Measurements from ENCODE around the gene KBTBD3. TPM values are rescaled to one million over a fixed set of nuclear protein-coding genes. Genes with fewer than 3 reads are reported as not detected.

The KBTBD3 gene
- total and polyA plus RNA-seq, 2 experiments from 2014 or later: 1.9 to 13.7 TPM

GRCh38 chr11:106015066-106015465 is 62.1 kb downstream of the KBTBD3 start (continued):
- TF ChIP-seq, protein P1, sequence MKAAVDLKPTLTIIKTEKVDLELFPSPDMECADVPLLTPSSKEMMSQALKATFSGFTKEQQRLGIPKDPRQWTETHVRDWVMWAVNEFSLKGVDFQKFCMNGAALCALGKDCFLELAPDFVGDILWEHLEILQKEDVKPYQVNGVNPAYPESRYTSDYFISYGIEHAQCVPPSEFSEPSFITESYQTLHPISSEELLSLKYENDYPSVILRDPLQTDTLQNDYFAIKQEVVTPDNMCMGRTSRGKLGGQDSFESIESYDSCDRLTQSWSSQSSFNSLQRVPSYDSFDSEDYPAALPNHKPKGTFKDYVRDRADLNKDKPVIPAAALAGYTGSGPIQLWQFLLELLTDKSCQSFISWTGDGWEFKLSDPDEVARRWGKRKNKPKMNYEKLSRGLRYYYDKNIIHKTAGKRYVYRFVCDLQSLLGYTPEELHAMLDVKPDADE (IDR thresholded peaks at IDR 0.05): no peak
- TF ChIP-seq JUNB (IDR thresholded peaks at IDR 0.05; ENCODE audit: unreplicated experiment): no peak
- no peak for TF ChIP-seq NANOG (IDR thresholded peaks at IDR 0.05; ENCODE audit: borderline replicate concordance)
- TF ChIP-seq ZNF114 (CRISPR knock-in tag; IDR thresholded peaks at IDR 0.05): no peak
- TF ChIP-seq, protein P2, sequence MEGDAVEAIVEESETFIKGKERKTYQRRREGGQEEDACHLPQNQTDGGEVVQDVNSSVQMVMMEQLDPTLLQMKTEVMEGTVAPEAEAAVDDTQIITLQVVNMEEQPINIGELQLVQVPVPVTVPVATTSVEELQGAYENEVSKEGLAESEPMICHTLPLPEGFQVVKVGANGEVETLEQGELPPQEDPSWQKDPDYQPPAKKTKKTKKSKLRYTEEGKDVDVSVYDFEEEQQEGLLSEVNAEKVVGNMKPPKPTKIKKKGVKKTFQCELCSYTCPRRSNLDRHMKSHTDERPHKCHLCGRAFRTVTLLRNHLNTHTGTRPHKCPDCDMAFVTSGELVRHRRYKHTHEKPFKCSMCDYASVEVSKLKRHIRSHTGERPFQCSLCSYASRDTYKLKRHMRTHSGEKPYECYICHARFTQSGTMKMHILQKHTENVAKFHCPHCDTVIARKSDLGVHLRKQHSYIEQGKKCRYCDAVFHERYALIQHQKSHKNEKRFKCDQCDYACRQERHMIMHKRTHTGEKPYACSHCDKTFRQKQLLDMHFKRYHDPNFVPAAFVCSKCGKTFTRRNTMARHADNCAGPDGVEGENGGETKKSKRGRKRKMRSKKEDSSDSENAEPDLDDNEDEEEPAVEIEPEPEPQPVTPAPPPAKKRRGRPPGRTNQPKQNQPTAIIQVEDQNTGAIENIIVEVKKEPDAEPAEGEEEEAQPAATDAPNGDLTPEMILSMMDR (conservative IDR thresholded peaks at IDR 0.05; ENCODE audit: low read depth in 2 of 2): no peak
- no peak for TF ChIP-seq CREB1 (CRISPR knock-in tag; IDR thresholded peaks at IDR 0.05; ENCODE audit: low read depth)
- TF ChIP-seq POLR2AphosphoS5 (IDR thresholded peaks at IDR 0.05; ENCODE audit: low read depth): no peak
- no peak for TF ChIP-seq EZH2phosphoT487 (IDR thresholded peaks at IDR 0.05; ENCODE audit: unreplicated experiment)

- Mint-ChIP-seq H3K9me3 (no peaks in the 10 kb centered on the region), H3K27ac (no peak overlapping the region), H3K4me1 (peaks cover 38% of the 10 kb centered on the region), H3K4me3 (no peak overlapping the region), H3K36me3 (ENCODE audit: low read depth) (peaks cover 14% of the 10 kb centered on the region), H3K27me3 (ENCODE audit: insufficient read depth, low read depth, poor library complexity) (no peaks in the 10 kb centered on the region)
- H3K79me2 ChIP-seq (replicated peaks; ENCODE audit: insufficient read depth): peaks cover 90% of the 10 kb centered on the region
- H3K4me1 ChIP-seq (ENCODE audit: insufficient read depth): peaks cover 33% of the 10 kb centered on the region
- H3F3A ChIP-seq (replicated peaks; ENCODE audit: low read depth): no peaks in the 10 kb centered on the region
- peaks cover 9% of the 10 kb centered on the region; the same call in 1 of the 2 replicates for H3K36me3 ChIP-seq (ENCODE audit: insufficient read depth)
- DNase-seq (ENCODE audit: low spot score) (no peak), ATAC-seq (no peak)
- H3K4me2 ChIP-seq: 0 out of 2 replicates have a peak overlapping the region, but pooled peaks have one; percentile 11
- no peak overlapping the region for H2AFZ ChIP-seq
- no peaks in the 10 kb centered on the region for H3K9me2 ChIP-seq (ENCODE audit: insufficient read depth)
- no peak overlapping the region for H3K27ac ChIP-seq (ENCODE audit: low read depth)
- no peak overlapping the region for H3K4me3 ChIP-seq
- H3K27me3 ChIP-seq (ENCODE audit: insufficient read depth): no peaks in the 10 kb centered on the region
- H4K20me1 ChIP-seq (replicated peaks; ENCODE audit: insufficient read depth): peaks cover 11% of the 10 kb centered on the region
- TF ChIP-seq, protein P1 (IDR thresholded peaks at IDR 0.05): no peak
- TF ChIP-seq JUNB (IDR thresholded peaks at IDR 0.05; ENCODE audit: unreplicated experiment) (no peak), CREB1 (CRISPR knock-in tag; IDR thresholded peaks at IDR 0.05; ENCODE audit: low read depth) (no peak), NANOG (IDR thresholded peaks at IDR 0.05; ENCODE audit: borderline replicate concordance) (no peak), REST (IDR thresholded peaks at IDR 0.05; ENCODE audit: unreplicated experiment) (no peak), ZNF331 (CRISPR knock-in tag; IDR thresholded peaks at IDR 0.05; ENCODE audit: low read depth) (no peak)
- TF ChIP-seq, protein P3, sequence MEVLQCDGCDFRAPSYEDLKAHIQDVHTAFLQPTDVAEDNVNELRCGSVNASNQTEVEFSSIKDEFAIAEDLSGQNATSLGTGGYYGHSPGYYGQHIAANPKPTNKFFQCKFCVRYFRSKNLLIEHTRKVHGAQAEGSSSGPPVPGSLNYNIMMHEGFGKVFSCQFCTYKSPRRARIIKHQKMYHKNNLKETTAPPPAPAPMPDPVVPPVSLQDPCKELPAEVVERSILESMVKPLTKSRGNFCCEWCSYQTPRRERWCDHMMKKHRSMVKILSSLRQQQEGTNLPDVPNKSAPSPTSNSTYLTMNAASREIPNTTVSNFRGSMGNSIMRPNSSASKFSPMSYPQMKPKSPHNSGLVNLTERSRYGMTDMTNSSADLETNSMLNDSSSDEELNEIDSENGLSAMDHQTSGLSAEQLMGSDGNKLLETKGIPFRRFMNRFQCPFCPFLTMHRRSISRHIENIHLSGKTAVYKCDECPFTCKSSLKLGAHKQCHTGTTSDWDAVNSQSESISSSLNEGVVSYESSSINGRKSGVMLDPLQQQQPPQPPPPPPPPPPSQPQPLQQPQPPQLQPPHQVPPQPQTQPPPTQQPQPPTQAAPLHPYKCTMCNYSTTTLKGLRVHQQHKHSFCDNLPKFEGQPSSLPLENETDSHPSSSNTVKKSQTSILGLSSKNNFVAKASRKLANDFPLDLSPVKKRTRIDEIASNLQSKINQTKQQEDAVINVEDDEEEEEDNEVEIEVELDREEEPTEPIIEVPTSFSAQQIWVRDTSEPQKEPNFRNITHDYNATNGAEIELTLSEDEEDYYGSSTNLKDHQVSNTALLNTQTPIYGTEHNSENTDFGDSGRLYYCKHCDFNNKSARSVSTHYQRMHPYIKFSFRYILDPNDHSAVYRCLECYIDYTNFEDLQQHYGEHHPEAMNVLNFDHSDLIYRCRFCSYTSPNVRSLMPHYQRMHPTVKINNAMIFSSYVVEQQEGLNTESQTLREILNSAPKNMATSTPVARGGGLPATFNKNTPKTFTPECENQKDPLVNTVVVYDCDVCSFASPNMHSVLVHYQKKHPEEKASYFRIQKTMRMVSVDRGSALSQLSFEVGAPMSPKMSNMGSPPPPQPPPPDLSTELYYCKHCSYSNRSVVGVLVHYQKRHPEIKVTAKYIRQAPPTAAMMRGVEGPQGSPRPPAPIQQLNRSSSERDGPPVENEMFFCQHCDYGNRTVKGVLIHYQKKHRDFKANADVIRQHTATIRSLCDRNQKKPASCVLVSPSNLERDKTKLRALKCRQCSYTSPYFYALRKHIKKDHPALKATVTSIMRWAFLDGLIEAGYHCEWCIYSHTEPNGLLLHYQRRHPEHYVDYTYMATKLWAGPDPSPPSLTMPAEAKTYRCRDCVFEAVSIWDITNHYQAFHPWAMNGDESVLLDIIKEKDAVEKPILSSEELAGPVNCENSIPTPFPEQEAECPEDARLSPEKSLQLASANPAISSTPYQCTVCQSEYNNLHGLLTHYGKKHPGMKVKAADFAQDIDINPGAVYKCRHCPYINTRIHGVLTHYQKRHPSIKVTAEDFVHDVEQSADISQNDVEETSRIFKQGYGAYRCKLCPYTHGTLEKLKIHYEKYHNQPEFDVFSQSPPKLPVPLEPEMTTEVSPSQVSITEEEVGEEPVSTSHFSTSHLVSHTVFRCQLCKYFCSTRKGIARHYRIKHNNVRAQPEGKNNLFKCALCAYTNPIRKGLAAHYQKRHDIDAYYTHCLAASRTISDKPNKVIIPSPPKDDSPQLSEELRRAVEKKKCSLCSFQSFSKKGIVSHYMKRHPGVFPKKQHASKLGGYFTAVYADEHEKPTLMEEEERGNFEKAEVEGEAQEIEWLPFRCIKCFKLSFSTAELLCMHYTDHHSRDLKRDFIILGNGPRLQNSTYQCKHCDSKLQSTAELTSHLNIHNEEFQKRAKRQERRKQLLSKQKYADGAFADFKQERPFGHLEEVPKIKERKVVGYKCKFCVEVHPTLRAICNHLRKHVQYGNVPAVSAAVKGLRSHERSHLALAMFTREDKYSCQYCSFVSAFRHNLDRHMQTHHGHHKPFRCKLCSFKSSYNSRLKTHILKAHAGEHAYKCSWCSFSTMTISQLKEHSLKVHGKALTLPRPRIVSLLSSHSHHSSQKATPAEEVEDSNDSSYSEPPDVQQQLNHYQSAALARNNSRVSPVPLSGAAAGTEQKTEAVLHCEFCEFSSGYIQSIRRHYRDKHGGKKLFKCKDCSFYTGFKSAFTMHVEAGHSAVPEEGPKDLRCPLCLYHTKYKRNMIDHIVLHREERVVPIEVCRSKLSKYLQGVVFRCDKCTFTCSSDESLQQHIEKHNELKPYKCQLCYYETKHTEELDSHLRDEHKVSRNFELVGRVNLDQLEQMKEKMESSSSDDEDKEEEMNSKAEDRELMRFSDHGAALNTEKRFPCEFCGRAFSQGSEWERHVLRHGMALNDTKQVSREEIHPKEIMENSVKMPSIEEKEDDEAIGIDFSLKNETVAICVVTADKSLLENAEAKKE (CRISPR knock-in tag; IDR thresholded peaks at IDR 0.05): no peak
These were observed 62.5 kb downstream of the KBTBD3 start for GRCh38 chr11:106014620-106015019.
